T-helper 2 cell (primary cell): ENCODE measurements around the gene PTPRC.

Source experiments
- DNase-seq, 5 experiments: peaks; one replicate each; pipeline versions ENCODE4 v3.0.0 to v3.0.0-alpha.2; 2012 to 2022

Gene PTPRC

DNA sequence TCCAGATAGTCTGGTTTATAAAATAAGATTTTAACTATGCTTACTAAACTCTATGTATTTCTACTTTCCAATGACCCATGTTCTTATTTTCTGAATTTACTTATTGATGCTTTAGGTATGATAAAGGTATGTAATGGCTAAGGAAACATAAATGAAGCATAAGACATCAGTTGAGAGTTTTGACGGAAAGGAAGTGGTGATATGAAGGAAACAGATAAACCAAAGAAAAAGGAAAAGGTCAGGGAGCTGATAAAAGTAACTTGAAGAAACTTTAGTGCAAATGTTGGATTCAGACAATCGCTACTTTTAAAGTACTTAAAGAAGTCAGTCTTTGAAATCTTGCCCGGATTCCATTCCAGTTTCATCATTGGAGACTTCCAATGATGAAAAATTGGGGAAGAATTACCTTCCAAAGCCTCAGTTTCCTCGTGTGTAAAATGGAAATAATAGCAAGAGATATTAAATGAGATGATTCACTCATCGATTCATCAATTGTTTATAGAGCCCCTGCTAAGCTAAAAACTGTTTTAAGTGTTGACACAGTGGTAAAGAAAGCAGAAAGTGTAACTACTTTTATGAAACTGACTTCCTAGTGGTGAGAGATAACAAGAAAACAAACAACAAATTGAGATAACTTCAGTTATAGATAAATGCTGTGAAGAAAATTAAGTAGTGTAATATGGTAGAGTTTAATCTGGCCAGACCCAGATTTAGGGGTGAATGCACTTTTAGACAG lies 10.6 kb downstream of the PTPRC start:
- peak in 1 of 5 experiments; percentile 45 for DNase-seq

DNA sequence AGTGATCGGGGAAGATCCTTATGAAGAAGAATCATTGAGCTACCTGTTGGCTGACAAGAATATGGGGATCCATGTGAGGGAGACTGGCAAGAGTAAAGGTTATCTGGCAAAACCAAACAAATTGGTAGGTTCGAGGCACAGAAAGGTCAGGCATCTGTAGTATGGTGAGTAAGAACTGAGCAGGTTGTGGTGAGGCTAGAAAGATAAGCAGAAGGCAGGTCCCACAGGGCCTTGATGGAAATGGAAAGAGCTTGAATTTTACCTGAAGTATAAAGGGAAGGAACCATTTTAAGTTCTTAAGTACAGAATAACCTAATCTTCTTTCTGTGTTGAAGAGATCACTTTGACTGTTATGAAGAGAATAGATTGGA lies 11.1 kb downstream of the PTPRC start:
- DNase-seq = peak in 1 of 5 experiments; percentile 84

DNA sequence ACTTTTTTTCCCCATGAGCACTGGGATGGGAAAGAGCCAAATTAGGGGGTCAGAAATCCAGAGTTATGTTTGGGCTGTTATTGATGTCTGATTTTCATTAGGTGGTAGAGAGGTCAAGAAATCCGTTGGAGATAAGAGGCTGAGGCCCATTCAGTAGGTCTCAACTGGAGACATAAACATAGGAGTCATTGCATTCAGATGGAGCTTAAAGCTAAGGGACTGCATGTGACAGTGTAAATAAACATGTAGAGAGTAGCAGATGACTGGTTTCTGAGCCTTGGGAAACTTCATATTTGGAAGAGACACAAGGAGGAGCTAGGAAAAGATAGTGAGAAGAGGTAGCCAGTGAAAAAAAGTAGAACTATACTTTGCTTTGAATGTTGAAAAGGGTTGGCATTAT lies 11.7 kb downstream of the PTPRC start:
- no peak for DNase-seq

DNA sequence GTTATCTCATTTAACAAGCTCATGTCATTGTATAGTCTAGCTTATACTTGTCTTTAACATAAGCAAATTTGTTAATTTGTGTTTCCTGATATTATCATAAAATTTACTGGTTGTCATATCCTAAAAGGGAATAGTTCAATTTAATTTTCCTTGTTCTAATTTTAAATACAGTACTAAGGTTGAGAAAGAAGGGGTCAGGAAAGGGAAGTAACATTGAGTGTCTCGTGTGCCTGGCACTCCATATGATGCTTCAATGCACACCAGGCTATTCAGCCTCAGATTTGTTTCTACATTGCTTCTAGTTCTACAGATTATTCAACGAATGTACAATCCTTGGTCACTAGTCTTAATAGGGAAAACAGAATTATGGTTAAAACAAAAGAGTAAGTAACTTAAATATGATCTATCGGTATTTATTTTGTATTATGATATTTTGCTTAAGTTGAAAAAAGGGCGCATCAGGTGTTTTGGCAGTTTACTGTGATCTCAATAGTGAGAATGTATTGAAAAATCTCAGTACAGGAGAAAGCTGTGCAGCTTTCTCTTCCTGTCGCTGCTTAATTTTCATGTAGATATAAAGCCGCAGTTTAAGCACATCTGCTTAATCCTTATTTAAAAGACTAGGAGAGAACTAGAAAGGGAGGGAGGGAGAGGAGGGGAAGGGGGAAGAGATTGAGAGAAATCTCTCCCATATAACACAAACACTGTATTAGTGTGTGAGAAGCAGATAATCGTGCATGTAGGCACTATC lies 13.0 kb downstream of the PTPRC start:
- DNase-seq = no peak

DNA sequence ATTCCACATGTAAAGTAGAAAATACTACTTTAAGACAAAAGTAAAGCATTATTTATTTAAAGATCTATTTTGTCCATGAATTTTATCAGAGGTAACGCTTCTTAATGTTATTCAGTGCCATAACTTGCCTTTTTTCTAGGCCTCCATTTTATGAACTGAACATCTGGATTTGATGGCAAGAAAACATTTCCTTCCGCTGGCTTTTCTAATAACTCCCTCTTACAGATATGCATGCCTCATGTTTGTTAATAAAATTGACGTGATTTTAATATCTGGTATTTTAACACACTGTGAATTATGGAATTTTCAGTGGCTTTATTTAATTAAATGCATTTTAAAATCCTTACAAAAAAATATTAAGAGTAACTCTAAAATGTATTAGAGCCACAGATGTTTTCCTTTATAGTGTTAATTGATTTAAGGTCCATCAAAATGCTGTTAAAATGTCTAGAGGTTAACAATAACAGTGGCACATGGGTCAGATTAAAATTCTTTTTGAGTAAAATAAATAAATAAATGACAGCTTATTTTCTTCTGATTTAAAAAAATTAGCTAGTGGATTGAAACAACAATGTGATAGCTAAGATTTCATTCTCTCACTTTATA lies 15.1 kb downstream of the PTPRC start:
- DNase-seq = no peak

DNA sequence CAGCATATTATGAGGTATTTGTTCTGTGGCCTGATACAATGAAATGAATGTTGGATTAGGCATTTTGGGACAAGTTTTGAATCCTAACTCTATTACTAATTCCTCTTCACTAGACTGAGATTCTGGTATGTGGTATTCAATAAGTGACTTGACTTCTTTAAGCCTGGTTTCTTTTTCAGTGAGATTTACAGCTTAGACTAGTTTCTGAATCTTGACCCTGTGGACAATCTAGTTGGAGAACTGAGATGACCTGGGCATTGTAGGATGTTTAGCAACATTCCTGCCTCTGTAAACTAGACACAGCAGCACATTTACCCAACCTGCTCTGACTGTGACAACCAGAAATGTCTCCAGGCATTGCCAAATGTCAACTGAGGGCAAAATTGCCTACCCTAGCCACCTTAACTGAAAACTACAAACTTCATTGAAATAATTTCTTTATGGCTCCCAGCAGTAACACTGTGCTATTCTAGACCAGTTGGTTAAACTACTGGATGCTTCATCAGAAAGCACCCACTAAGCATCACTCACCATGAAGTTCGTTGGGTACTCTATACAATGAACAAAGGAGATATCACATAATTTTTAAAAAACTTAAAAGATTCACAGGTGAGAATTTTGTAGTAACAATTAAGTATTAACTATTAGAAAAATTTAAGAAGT lies 16.8 kb downstream of the PTPRC start:
- no peak for DNase-seq

DNA sequence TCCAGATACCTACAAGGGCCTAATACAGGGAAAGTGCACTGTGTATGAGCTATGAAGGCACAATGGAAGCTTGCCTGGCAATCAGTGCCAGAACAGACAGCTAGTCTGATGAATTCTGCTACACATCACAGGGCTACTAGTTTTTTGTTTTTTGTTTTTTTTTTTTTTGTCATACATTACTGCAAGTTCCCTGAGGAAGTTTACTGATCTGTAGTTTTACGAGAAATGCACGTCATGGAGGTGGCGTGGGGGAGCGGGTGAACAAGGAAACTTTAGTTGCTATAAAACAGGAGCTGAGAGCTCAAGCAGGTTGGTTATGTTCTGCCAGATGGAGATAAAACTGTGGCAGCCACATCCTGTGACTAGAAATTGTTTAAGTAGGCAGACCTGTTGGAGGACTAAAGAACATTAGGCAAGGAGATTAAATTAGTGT lies 17.7 kb downstream of the PTPRC start:
- DNase-seq = peak; percentile 31 to 91 (median 78)

DNA sequence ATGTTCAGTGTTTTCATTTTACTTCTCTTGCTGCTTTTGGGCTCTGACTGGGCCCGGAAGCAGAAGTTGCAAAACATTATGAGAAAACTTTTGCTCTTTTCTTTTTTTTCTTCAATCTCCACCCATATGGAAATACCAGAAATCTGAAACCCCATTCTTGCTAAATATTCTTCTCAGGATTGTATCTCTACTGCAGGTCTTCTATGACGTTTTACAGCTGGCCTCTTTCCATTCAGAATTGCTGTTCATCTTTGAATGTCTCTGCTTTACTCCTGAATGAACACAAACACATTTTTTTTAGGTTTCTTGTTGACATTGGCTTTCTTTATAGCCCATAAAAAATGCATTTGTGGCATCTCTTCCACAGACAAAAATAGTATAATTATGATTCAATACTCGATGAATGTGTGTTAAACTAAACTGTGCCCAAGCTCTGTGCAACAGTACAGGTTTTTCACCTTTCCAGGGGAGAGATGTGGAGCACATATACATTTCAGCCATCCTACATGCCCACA lies 18.8 kb downstream of the PTPRC start:
- peak in 3 of 5 experiments; percentile 16 to 69 (median 65) for DNase-seq

DNA sequence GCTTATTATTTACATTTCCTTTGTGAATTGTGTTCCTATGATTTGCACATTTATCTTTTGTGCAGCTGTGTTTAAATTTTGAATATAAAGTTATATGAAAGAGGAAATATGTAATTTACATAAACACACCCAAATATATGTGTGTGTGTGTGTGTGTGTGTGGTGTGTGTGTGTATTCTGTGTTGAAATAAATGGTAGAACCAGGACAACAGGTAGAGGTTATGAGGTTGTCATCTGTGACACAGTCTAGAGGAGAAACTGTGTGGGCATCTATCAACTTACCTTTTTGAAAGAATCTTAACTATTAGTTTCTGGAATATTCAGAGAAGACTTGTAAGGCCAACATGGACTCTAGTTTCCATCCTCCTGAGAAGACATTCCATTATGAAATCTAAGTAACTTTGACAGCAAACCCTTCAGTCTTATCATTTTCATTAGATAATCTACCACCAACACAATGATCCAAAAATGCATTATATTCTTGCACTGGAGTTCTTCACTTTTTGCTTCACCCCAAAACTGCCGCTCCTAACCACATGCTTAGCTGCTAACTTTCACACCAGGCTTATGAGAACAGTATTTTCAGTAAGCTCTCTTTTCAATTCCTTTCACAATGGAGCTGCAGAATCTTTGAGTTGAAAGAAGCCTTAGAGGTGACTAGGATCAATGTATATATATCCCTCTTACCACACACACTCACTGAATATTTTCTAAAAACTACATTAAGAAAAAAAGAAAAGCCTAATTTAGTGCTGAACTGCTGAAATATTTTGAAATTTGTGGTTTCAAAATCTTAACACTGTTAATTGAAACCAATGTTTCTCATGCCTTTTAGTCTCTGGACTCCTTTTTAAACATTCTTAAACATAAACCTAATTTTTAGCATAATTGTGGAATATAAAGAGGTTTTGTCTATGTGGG lies 21.8 kb downstream of the PTPRC start:
- peak in 2 of 5 experiments; percentile 53 to 72 for DNase-seq

DNA sequence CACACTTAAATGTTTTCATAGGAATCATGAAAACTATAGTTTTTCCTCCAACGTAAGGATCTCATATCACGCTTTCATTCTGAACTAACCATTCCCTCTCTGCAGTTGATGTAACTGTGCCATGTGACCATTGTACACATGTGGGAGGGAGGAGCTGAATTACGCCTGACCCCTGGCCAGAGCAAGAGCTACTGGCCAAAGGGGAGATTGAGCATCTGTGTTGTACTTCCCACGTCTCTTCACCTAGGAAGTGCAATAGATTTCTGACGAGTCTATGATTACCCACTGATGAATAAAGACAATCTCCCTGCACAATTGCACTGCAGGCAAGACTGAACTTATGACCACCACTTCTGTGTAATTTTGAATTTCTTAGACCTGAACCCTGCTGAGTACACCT lies 24.0 kb downstream of the PTPRC start:
- no peak for DNase-seq

DNA sequence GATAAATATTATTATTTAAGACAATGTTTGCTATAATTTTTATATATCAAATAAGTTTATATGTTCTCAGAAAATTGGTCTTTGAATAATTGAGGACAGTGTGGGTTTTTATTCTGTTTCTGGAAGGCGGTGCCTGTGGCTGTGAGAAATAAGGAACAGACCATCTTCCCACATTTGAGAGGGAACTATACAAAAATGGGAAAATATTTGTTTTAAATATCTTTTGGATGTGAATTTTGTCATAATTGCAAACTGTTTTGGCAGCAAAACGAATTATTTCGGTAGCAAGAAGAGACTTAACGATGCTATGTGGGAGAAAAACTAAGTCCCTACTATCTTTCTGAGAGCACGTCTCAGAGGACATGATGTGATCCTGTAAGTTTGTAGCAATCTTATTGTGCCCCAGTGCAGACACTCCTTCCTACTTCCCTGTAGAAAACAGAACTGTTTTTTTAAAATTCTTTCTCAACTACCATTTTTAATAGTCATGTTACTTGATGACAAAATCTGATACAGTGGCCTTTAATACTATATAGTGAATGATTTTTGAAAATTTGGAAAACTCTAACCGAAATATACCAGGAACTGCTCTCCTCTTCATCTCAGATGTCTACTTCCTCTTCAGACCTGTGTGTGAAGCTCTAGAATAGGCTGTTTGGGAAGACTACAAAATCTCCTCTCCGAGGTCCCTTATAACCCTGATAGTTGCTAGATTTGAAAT lies 25.4 kb downstream of the PTPRC start:
- DNase-seq = no peak

DNA sequence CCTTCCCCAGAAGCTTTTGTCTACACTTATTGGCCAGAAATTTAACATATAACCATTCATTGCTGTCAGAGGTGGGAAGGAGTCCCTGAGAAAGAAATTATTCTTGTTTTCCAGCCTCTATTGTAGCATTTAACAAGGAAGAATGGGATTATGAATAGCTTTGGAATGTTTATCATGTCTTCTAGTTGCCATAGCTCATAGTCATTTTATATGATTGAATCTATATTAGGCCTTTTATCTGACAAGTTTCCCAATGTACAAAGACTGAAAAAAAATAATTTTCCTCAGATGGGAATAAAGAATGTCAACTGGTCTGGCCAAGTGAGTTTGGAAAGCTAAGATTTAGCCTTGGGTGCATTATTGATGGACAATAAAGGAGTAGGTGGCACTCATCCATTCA lies 28.3 kb downstream of the PTPRC start:
- no peak for DNase-seq

DNA sequence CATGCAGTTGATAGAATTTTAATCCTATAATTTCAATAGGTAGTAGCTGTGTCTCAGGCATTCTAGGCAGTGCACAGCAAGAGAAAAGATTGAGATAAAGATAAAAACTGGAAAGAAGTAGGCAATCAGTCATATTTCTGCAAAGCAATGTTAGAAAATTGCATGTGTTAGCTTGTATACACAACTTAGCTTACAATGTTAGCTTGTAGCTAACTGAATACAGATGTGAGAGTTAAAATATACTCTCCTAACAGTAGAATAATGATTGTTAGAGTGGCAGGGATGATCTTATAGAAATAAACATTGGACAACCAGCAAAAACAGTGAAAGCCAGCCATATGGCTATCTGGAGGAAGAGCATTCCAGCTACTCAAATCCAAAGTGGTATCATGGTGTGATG lies 29.0 kb downstream of the PTPRC start:
- DNase-seq = no peak

DNA sequence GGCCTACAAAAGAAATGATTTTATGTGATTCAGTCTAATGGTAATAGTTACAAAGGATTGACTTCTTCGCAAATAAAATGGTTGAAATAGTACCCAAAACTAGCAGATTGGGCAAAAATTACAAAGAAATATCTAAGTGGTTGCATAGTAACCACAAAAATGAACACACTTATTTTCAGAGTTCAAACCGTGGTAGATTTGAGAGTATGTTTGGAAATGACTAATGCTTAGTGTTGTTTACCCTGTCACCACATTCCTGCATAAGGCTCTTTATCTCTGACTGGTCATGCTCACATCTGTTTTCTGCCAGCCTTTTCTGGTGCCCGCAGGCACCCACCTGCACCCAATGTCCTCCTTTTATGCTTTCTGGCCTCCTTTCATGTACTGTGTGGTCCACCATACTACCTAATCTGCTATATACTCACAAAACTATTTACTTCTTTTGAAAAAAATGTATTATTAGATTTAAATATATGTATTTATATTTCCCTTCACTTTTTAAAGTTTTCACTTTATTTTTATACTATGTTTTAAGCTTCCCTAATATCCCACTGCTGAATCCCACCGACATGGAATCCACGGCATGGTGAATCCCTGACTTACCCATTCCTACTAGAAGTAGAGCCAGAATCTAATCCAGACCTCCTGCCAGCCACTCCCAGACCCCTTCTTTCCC lies 30.3 kb downstream of the PTPRC start:
- peak in 2 of 5 experiments; percentile 64 to 96 for DNase-seq

DNA sequence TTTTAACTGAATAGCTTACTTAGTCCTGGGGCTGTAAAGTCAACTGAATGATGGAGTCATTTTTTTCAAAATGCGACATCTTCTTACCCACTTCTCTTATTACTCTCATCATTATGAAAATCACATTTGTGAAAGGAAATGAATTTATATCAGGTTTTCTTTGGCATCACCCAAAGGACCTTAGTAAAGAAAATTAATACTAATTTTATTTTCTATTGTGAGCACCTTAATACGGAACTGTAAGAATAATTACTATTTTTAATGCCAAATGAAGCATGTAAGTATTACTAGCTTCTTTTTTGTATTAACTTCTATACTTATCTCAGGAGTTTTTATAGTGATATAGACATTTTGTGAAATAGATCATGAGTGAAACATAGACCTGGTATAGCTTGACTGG lies 30.9 kb downstream of the PTPRC start:
- no peak for DNase-seq

DNA sequence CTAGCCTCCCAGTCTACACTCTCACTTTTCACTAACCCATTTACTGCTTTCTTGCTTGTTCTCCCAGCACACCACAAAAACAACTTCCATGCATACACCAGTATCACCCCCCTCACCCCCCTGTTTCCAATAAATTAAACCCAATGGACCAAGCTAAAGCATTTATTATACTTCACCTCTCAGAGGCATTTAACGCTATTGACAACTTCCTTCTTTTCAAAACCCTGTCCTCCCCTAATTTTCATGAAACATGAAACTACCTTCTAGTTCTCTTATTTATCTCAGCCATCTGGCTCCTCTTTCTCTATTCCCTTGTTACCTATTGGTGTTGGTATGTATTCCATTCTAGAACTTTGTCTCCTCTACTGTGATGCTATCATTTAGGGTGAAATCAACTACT lies 32.3 kb downstream of the PTPRC start:
- DNase-seq = no peak

DNA sequence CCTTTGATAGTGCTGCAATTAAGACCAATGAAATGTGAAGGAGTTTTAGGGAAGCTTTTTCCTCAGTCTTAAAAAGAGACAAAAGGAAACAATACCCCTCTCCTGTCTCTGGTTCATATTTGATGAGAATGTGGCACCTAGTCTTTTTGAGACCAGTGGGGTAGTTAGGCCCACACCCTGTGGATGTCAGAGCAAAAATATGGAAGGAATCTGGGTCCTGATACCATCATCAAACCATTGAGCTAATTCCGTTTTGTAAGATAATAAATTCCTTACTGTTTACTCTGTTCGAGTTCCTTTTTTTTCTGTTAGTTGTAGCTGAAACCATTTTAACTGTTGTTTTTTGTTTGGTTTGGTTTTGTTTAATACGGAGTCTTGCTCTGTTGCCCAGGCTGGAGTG lies 33.3 kb downstream of the PTPRC start:
- no peak for DNase-seq

DNA sequence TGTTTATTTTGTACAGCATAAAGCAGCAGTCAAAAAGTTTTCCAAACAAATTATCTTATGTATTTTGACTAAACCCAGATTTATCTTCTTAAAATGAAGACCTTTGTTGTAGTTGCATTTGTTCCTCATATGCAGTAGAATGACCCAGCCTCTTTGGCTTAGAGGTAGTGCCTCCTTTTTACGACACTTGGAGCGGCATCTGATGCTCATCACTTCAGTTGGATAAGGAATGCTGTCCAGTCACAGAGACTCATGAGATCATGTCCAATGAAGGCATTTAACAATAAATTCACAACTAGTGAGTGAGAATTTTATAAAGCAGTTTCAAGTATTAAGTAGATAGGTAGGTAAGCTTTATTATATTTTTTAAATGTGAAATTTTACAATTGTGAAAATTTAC lies 35.2 kb downstream of the PTPRC start:
- DNase-seq = no peak

DNA sequence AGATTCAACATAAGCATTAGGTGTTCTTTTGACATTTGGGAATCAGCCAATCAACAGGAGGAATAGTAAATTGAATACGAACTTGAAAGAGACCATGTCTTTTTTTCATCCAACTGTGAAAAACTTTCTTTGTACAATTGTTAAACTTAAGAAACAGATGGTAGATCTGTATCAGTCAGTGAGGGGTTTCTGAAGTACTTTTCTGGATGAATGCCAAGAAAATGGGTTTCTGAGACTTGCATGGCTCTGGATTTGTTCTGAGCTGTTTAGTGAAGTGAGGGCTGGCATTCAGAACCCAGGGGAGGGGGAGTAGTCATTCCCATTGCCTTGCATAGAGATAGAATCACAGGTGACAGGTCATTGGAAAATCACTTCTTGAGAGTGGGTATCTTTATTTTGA lies 37.4 kb downstream of the PTPRC start:
- DNase-seq = peak in 1 of 5 experiments; percentile 84

DNA sequence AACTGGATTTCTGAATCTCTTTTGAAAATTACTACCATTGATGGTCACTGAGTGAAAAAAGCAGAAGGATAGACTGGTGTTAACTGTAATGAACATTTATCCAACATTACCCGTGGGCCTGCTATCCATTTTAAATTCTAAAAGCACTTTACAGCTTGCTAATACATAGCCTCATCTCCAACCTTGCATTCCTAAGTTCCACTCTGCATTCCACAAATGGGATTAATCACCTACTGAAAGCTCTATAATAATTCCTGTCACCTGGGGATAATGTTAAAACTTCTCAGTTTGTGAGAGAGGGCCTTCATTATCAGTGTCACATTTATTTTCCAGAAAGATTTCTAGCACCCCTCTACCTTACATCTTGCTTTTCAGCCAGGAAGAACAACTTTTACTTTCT lies 38.2 kb downstream of the PTPRC start:
- no peak for DNase-seq

DNA sequence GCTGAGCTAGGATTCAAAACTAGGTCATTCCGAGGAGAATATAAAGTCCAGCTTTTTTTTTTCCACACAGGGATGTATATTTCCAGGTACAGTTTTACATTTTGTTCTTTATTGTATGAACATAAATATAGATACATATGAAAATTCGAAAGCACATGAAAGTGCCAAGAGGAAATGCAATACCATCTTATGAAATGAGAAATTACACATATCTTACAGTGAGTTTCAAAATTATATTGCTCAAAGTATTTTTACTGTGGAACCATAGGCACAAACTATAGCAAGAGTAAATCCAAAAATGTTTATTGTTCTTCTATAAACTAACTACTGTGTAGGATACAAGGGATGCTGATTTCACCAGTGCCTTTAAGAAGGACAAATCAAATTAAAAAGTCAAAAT lies 39.0 kb downstream of the PTPRC start:
- no peak for DNase-seq
